Endothelial cell of umbilical vein (primary cell): ENCODE measurements around the gene PELI2. TPM values are rescaled to one million over a fixed set of nuclear protein-coding genes. Genes with fewer than 3 reads are reported as not detected.

Source experiments
- BruUV-seq: library from RNA; stranded (reverse); fragments of 400-500 nt; replicated peaks from 2 replicates; lab custom pipeline; 2021; lab: Mats Ljungman, UMichigan
- CTCF ChIA-PET: fragments of 300-600, 350-600 bp; sonication (Branson Sonifier 250); formaldehyde crosslinking; loops from one replicate; lab custom pipeline; 2021; ENCODE audit warnings: antibody characterized with exemption, inconsistent platforms; lab: Charles Lee
- POLR2A ChIA-PET: fragments of 300-600, 350-600 bp; sonication (Branson Sonifier 250); formaldehyde crosslinking; loops from one replicate; lab custom pipeline; 2021; ENCODE audit warnings: antibody characterized with exemption, inconsistent platforms; lab: Charles Lee
- DNase-seq: peaks from one replicate; pipeline ENCODE4 v3.0.0-alpha.2; 2011; ENCODE audit warnings: low read depth, low spot score
- FAIRE-seq: peaks from 2 replicates; lab custom pipeline; 2011; peaks lifted over from hg19 to GRCh38; lab: Jason Lieb, UNC
- H2AFZ ChIP-seq: 2 replicates; pipeline ENCODE4 v1.6.0; 2012; ENCODE audit warnings: low read depth, low read length, control low read depth, inconsistent platforms
- H3K27ac ChIP-seq: 2 replicates; pipeline ENCODE4 v1.5.1; 2011; ENCODE audit warnings: low read depth, mild to moderate bottlenecking, control low read depth, low read length, moderate library complexity; ENCODE audit not compliant: insufficient read depth
- H3K27me3 ChIP-seq, 2 experiments: 2 replicates each; pipeline versions ENCODE4 v1.6.0 to v1.6.1; 2011; ENCODE audit warnings: low read length in 2 of 2, mixed read lengths in 1 of 2; ENCODE audit not compliant: control insufficient read depth in 2 of 2, insufficient read depth in 2 of 2
- H3K36me3 ChIP-seq, 2 experiments: 2 replicates in 1 of 2; 3 replicates in 1 of 2; pipeline ENCODE4 v1.5.1; 2011; ENCODE audit warnings: low read length in 2 of 2, mild to moderate bottlenecking in 1 of 2, moderate library complexity in 1 of 2; ENCODE audit not compliant: control insufficient read depth in 2 of 2, insufficient read depth in 2 of 2; ENCODE audit errors: extremely low read depth in 1 of 2
- H3K4me1 ChIP-seq: 3 replicates; pipeline ENCODE4 v1.5.1; 2011; ENCODE audit warnings: mild to moderate bottlenecking, low read length; ENCODE audit not compliant: control insufficient read depth, insufficient read depth; ENCODE audit errors: extremely low read depth
- H3K4me2 ChIP-seq: 2 replicates; pipeline ENCODE4 v1.6.1; 2011; ENCODE audit warnings: low read length, control low read depth, mixed read lengths; ENCODE audit not compliant: insufficient read depth
- H3K4me3 ChIP-seq, 3 experiments: fragments of 200-600 bp in 1 of 3; sonication (generic), shearing (Covaris generic) in 1 of 3; replicated peaks in 1 of 3; 2 replicates each; pipeline ENCODE4 v1.5.1; 2011 to 2016; ENCODE audit warnings: control low read depth in 3 of 3, low read length in 3 of 3, mild to moderate bottlenecking in 2 of 3, inconsistent platforms in 1 of 3, low read depth in 1 of 3, moderate library complexity in 1 of 3; ENCODE audit not compliant: insufficient read depth in 1 of 3
- H3K79me2 ChIP-seq: 2 replicates; pipeline ENCODE4 v1.6.0; 2012; ENCODE audit warnings: low read length, inconsistent platforms; ENCODE audit not compliant: control insufficient read depth, insufficient read depth
- H3K9ac ChIP-seq: replicated peaks from 2 replicates; pipeline ENCODE3; 2011; ENCODE audit warnings: low read length, control low read depth; ENCODE audit not compliant: insufficient read depth; ENCODE audit errors: extremely low read depth
- H3K9me1 ChIP-seq: replicated peaks from 3 replicates; pipeline ENCODE4 v1.6.0; 2011; ENCODE audit warnings: mild to moderate bottlenecking, low read length; ENCODE audit not compliant: control insufficient read depth, insufficient read depth; ENCODE audit errors: extremely low read depth
- H3K9me3 ChIP-seq: replicated peaks from 2 replicates; pipeline ENCODE4 v1.5.1; 2012; ENCODE audit warnings: low read length, inconsistent platforms; ENCODE audit not compliant: control insufficient read depth, insufficient read depth
- H4K20me1 ChIP-seq: replicated peaks from 2 replicates; pipeline ENCODE3; 2011; ENCODE audit warnings: mild to moderate bottlenecking, low read length; ENCODE audit not compliant: control insufficient read depth, insufficient read depth; ENCODE audit errors: extremely low read depth
- EZH2 ChIP-seq: IDR thresholded peaks from 2 replicates; pipeline ENCODE4 v1.6.1; 2012; ENCODE audit warnings: borderline replicate concordance, low read depth, mild to moderate bottlenecking, moderate library complexity, low read length, inconsistent platforms; ENCODE audit not compliant: severe bottlenecking
- FOS ChIP-seq: IDR thresholded peaks from 2 replicates; pipeline ENCODE4 v1.6.1; 2011; ENCODE audit warnings: mild to moderate bottlenecking, low read length, moderate library complexity, borderline replicate concordance; ENCODE audit not compliant: insufficient read depth
- GATA2 ChIP-seq: IDR thresholded peaks from 2 replicates; pipeline ENCODE4 v1.7.0; 2011; ENCODE audit warnings: low read depth, mild to moderate bottlenecking, moderate library complexity, mixed read lengths, low read length; ENCODE audit not compliant: insufficient read length, insufficient read depth
- JUN ChIP-seq: IDR thresholded peaks from 2 replicates; pipeline ENCODE4 v1.6.1; 2011; ENCODE audit warnings: borderline replicate concordance, low read depth; ENCODE audit not compliant: insufficient read length, insufficient read depth
- MYC ChIP-seq: IDR thresholded peaks from one replicate; pipeline ENCODE4 v1.6.1; 2011; ENCODE audit warnings: mild to moderate bottlenecking, low read depth, low read length
- POLR2A ChIP-seq: IDR thresholded peaks from 2 replicates; pipeline ENCODE4 v1.6.1; 2012; ENCODE audit warnings: low read depth, mild to moderate bottlenecking, control low read depth, low read length
- POLR2AphosphoS5 ChIP-seq: IDR thresholded peaks from 2 replicates; pipeline ENCODE4 v1.6.1; 2012; ENCODE audit warnings: low read depth, mild to moderate bottlenecking, control low read depth, low read length, moderate library complexity; ENCODE audit not compliant: insufficient read depth
- dilution Hi-C: fragments of 300-500 bp; cut with MboI; formaldehyde crosslinking; loops from one replicate; pipeline ENCODE4 v1.15.0; 2019; ENCODE audit warnings: low sequenced_read_pairs; ENCODE audit not compliant: extremely low pct_ligation_motif_present
- intact Hi-C: fragments of 100-400 bp; cut with micrococcal nuclease; formaldehyde crosslinking; loops from one replicate; pipeline ENCODE4 v1.10.0; 2022
- polyA plus RNA-seq, 4 experiments: library from polyadenylated mRNA; depleted of rRNA in 3 of 4; stranded (reverse) in 3 of 4; unstranded in 1 of 4; fragments of >200 nt; gene quantifications; 2 replicates each; pipeline versions ENCODE4 v1.2.1 to v1.2.3, GENCODE V29; 2011 to 2012; ENCODE audit warnings: missing spikeins in 1 of 4
- total RNA-seq: library from RNA; stranded (reverse); gene quantifications from 2 replicates; pipeline ENCODE4 v1.2.3, GENCODE V29; 2021
- TF ChIP-seq, protein P1 (sequence below), 2 donors: IDR thresholded peaks; 1 replicate in 1 of 2; 2 replicates in 1 of 2; pipeline ENCODE4 v1.5.1; 2011; ENCODE audit warnings: low read length in 2 of 2, mild to moderate bottlenecking in 2 of 2, moderate library complexity in 2 of 2, control low read depth in 1 of 2, inconsistent platforms in 1 of 2, low read depth in 1 of 2; ENCODE audit not compliant: insufficient read depth in 1 of 2; ENCODE audit errors: extremely low read depth in 1 of 2
- TF ChIP-seq, protein P2 (sequence below): IDR thresholded peaks from 2 replicates; pipeline ENCODE4 v1.6.1; 2011; ENCODE audit not compliant: insufficient read depth, insufficient read length

Gene PELI2
- total and polyA plus RNA-seq, 2 donors (not counting 3 experiments of a cell fraction or from before 2014, with no cell fraction given) = 11.5 to 13.0 TPM

GRCh38 chr14:56206596-56206995 lies 88.4 kb downstream of the PELI2 start:
- FAIRE-seq (no peak), DNase-seq (peak; percentile 67)
- ChIA-PET CTCF (no interaction called here), POLR2A (interaction anchor here (0.6 kb wide), 1 partner anchor 72 kb away, joined by 4 read pairs; no protein-coding TSS in a partner anchor)
- no peak overlapping the region for H3K4me3 ChIP-seq
- BruUV-seq = no TSS peak
- H3K36me3 ChIP-seq = no peaks in the 10 kb centered on the region
- H3K4me1 ChIP-seq = peaks cover 9% of the 10 kb centered on the region
- peak overlapping the region; percentile 19 for H3K9ac ChIP-seq
- no peaks in the 10 kb centered on the region for H3K9me3 ChIP-seq
- intact Hi-C loops (no loop called here), dilution Hi-C loops (no loop called here)
- H3K27me3 ChIP-seq = no peaks in the 10 kb centered on the region
- H3K9me1 ChIP-seq = no peaks in the 10 kb centered on the region
- H4K20me1 ChIP-seq = no peaks in the 10 kb centered on the region
- no peaks in the 10 kb centered on the region for H3K79me2 ChIP-seq
- H3K27ac ChIP-seq = no peak overlapping the region
- TF ChIP-seq, protein P1, sequence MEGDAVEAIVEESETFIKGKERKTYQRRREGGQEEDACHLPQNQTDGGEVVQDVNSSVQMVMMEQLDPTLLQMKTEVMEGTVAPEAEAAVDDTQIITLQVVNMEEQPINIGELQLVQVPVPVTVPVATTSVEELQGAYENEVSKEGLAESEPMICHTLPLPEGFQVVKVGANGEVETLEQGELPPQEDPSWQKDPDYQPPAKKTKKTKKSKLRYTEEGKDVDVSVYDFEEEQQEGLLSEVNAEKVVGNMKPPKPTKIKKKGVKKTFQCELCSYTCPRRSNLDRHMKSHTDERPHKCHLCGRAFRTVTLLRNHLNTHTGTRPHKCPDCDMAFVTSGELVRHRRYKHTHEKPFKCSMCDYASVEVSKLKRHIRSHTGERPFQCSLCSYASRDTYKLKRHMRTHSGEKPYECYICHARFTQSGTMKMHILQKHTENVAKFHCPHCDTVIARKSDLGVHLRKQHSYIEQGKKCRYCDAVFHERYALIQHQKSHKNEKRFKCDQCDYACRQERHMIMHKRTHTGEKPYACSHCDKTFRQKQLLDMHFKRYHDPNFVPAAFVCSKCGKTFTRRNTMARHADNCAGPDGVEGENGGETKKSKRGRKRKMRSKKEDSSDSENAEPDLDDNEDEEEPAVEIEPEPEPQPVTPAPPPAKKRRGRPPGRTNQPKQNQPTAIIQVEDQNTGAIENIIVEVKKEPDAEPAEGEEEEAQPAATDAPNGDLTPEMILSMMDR (IDR thresholded peaks at IDR 0.05; ENCODE audit: extremely low read depth in 1 of 2, insufficient read depth in 1 of 2, low read depth in 1 of 2, low read length in 2 of 2) = no peak
- no peak for TF ChIP-seq MYC
- TF ChIP-seq FOS = no peak
- TF ChIP-seq EZH2 = no peak
- TF ChIP-seq POLR2A = no peak
- no peak for TF ChIP-seq JUN
- TF ChIP-seq GATA2 = no peak
- TF ChIP-seq, protein P2, sequence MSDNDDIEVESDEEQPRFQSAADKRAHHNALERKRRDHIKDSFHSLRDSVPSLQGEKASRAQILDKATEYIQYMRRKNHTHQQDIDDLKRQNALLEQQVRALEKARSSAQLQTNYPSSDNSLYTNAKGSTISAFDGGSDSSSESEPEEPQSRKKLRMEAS = no peak
- no peak for TF ChIP-seq POLR2AphosphoS5
- no peak overlapping the region for H2AFZ ChIP-seq
- peak overlapping the region; percentile 34 for H3K4me2 ChIP-seq
